SU-DHL-6 (cell line): ENCODE measurements around the gene OR2AT4.

Source experiments
- H2AFZ ChIP-seq: fragments of 200-600 bp; sonication (generic); 2 replicates; pipeline ENCODE4 v1.6.1; 2014; ENCODE audit warnings: low read depth, mild to moderate bottlenecking, moderate library complexity, mixed read lengths, antibody characterized with exemption, low read length; ENCODE audit not compliant: severe bottlenecking
- H3F3A ChIP-seq: fragments of 200-600 bp; shearing (Covaris generic); 2 replicates; pipeline ENCODE4 v1.6.0; 2016; ENCODE audit warnings: antibody characterized with exemption, mild to moderate bottlenecking; ENCODE audit not compliant: insufficient read depth
- H3K27ac ChIP-seq: fragments of 200-600 bp; sonication (generic); 2 replicates; pipeline ENCODE4 v1.5.1; 2016; ENCODE audit warnings: low read depth, mild to moderate bottlenecking, low read length, moderate library complexity, mixed read lengths
- H3K27me3 ChIP-seq: fragments of 200-600 bp; sonication (generic), shearing (Covaris generic); 2 replicates; pipeline ENCODE4 v1.6.0; 2014; ENCODE audit warnings: mild to moderate bottlenecking, low read length
- H3K36me3 ChIP-seq: fragments of 200-600 bp; sonication (generic); 2 replicates; pipeline ENCODE4 v1.6.1; 2014; ENCODE audit warnings: mild to moderate bottlenecking, low read length, mixed read lengths
- H3K4me2 ChIP-seq: fragments of 300-600, 200-600 bp; shearing (Covaris generic), sonication (generic); 2 replicates; pipeline ENCODE4 v1.6.0; 2014; ENCODE audit warnings: low read length, low read depth, mild to moderate bottlenecking; ENCODE audit not compliant: poor library complexity, severe bottlenecking
- H3K4me3 ChIP-seq: fragments of 200-600 bp; sonication (generic); 2 replicates; pipeline ENCODE4 v1.5.1; 2014; ENCODE audit warnings: antibody characterized with exemption, low read length, mild to moderate bottlenecking, mixed read lengths; ENCODE audit not compliant: insufficient read depth, poor library complexity, severe bottlenecking
- H3K79me2 ChIP-seq: fragments of 200-600 bp; sonication (generic); 2 replicates; pipeline ENCODE4 v1.6.1; 2014; ENCODE audit warnings: mild to moderate bottlenecking, low read length, moderate library complexity; ENCODE audit not compliant: insufficient read depth
- H3K9ac ChIP-seq: fragments of 200-600 bp; sonication (generic); 2 replicates; pipeline ENCODE4 v1.7.0; 2014; ENCODE audit warnings: mild to moderate bottlenecking, low read length
- H3K9me2 ChIP-seq: fragments of 200-600 bp; sonication (generic); replicated peaks from 2 replicates; pipeline ENCODE4 v1.6.1; 2014; ENCODE audit warnings: low read length; ENCODE audit not compliant: insufficient read depth
- H3K9me3 ChIP-seq: fragments of 200-600 bp; sonication (generic); 2 replicates; pipeline ENCODE4 v1.6.1; 2014; ENCODE audit warnings: low read length, mixed read lengths; ENCODE audit not compliant: insufficient read depth
- H4K20me1 ChIP-seq: fragments of 200-600 bp; sonication (generic); 2 replicates; pipeline ENCODE4 v1.6.1; 2014; ENCODE audit warnings: low read depth, mild to moderate bottlenecking, antibody characterized with exemption, low read length, moderate library complexity, mixed read lengths
- EZH2phosphoT487 ChIP-seq: fragments of 200-600 bp; sonication (generic), shearing (Covaris generic); conservative IDR thresholded peaks from 2 replicates; pipeline ENCODE4 v1.6.1; 2018; ENCODE audit warnings: mild to moderate bottlenecking, antibody characterized with exemption, low read length, moderate library complexity, mixed read lengths
- TF ChIP-seq, protein P1 (sequence below): fragments of 200-600 bp; sonication (generic); IDR thresholded peaks from one replicate; pipeline ENCODE4 v1.5.1; 2017; ENCODE audit warnings: antibody characterized with exemption, mild to moderate bottlenecking, low read length, moderate library complexity; ENCODE audit not compliant: insufficient read depth, poor library complexity, severe bottlenecking

Gene OR2AT4

DNA sequence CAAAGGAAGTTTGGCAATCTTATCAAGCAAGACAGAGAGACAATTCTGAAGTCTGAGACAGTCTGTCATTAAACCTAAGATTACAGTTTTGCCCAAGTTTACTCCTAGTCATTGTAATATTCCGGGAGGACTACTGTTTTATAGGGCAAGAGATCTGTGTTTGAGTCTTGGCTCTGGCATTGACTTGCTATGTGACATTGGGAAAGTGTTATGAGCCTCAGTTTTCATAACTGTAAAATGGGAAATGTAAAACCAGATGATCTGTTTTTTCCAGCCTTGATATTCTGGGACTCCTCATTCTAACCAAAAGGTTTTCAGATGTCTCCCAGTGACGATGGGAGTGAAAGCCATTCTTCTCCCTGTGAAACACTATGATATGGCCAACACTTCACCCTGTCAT, 29.9 kb upstream of the OR2AT4 start:
- no peaks in the 10 kb centered on the region for H3K79me2 ChIP-seq
- no peak overlapping the region for H2AFZ ChIP-seq
- H3K27ac ChIP-seq, result no peak overlapping the region
- TF ChIP-seq, protein P1, sequence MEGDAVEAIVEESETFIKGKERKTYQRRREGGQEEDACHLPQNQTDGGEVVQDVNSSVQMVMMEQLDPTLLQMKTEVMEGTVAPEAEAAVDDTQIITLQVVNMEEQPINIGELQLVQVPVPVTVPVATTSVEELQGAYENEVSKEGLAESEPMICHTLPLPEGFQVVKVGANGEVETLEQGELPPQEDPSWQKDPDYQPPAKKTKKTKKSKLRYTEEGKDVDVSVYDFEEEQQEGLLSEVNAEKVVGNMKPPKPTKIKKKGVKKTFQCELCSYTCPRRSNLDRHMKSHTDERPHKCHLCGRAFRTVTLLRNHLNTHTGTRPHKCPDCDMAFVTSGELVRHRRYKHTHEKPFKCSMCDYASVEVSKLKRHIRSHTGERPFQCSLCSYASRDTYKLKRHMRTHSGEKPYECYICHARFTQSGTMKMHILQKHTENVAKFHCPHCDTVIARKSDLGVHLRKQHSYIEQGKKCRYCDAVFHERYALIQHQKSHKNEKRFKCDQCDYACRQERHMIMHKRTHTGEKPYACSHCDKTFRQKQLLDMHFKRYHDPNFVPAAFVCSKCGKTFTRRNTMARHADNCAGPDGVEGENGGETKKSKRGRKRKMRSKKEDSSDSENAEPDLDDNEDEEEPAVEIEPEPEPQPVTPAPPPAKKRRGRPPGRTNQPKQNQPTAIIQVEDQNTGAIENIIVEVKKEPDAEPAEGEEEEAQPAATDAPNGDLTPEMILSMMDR, result no peak
- TF ChIP-seq EZH2phosphoT487, result no peak
- H3K4me3 ChIP-seq, result no peak overlapping the region
- no peak overlapping the region for H3K9ac ChIP-seq
- H3K27me3 ChIP-seq, result no peaks in the 10 kb centered on the region
- no peaks in the 10 kb centered on the region for H3K9me2 ChIP-seq
- H3K4me2 ChIP-seq, result no peak overlapping the region
- no peaks in the 10 kb centered on the region for H3F3A ChIP-seq
- H4K20me1 ChIP-seq, result no peaks in the 10 kb centered on the region
- H3K9me3 ChIP-seq, result no peaks in the 10 kb centered on the region
- no peaks in the 10 kb centered on the region for H3K36me3 ChIP-seq

DNA sequence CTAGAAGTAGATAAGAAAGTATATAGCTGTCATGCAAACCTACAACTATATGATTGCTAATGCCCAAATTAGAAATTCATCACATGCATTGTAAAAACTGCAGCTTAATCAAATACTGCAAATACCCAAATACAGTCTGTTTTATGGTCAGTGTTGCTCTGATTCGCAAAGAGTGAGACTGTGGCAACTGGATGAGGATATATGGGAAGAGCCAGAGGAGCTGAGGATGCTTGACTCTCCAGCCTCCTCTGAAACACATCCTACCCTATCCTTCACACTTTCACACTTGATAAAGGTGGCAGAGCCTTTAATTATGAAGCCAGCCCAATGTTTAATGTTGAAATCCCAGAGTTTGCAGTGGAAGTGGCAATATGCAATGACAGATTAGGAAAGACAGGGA, 21.9 kb upstream of the OR2AT4 start:
- Histone ChIP-seq H3K4me2 (no peak overlapping the region), H3K9me3 (peaks cover 6% of the 10 kb centered on the region; the same call in 1 of the 2 replicates), H3K27ac (no peak overlapping the region), H3K79me2 (no peaks in the 10 kb centered on the region), H4K20me1 (no peaks in the 10 kb centered on the region), H3K9me2 (no peaks in the 10 kb centered on the region), H3K4me3 (no peak overlapping the region), H3F3A (no peaks in the 10 kb centered on the region), H2AFZ (no peak overlapping the region), H3K27me3 (0 out of 2 replicates have a peak, but pooled peaks cover 3% of the 10 kb centered on the region), H3K9ac (no peak overlapping the region), H3K36me3 (no peaks in the 10 kb centered on the region)
- TF ChIP-seq, protein P1, result no peak
- TF ChIP-seq EZH2phosphoT487, result no peak

- H3K9me2 ChIP-seq, result no peaks in the 10 kb centered on the region
- no peaks in the 10 kb centered on the region; the same call in 1 of the 2 replicates for H3K36me3 ChIP-seq
- H3K4me2 ChIP-seq, result no peak overlapping the region
- 0 out of 2 replicates have a peak, but pooled peaks cover 6% of the 10 kb centered on the region for H3K27me3 ChIP-seq
- H2AFZ ChIP-seq, result no peak overlapping the region
- no peak overlapping the region for H3K27ac ChIP-seq
- no peak overlapping the region for H3K4me3 ChIP-seq
- no peaks in the 10 kb centered on the region for H3F3A ChIP-seq
- no peaks in the 10 kb centered on the region for H3K79me2 ChIP-seq
- H3K9ac ChIP-seq, result no peak overlapping the region
- peaks cover 16% of the 10 kb centered on the region; the same call in 1 of the 2 replicates for H3K9me3 ChIP-seq
- H4K20me1 ChIP-seq, result no peaks in the 10 kb centered on the region
- no peak for TF ChIP-seq EZH2phosphoT487
- TF ChIP-seq, protein P1, result no peak
Observed at GRCh38 chr11:75114465-75114864, 17.8 kb upstream of the OR2AT4 start.

DNA sequence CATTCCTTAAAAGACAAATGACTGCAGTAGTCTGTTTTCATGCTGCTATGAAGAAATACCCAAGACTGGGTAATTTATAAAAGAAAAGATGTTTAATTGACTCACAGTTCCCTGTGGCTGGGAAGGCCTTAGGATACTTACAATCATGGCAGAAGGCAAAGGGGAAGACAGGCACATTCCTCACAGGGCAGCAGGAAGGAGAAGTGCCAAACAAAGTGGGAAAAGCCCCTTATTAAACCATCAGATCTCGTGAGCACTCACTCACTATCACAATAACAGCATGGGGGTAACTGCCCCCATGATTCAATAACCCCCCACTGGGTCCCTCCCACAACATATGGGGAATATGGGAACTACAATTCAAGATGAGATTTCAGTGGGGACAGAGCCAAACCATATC, 16.4 kb upstream of the OR2AT4 start:
- Histone ChIP-seq H3K4me3 (no peak overlapping the region), H3K9me3 (peaks cover 10% of the 10 kb centered on the region; the same call in 1 of the 2 replicates), H3K4me2 (no peak overlapping the region), H3F3A (no peaks in the 10 kb centered on the region), H3K9me2 (no peaks in the 10 kb centered on the region), H3K27ac (no peak overlapping the region), H2AFZ (no peak overlapping the region), H4K20me1 (no peaks in the 10 kb centered on the region), H3K9ac (no peak overlapping the region), H3K79me2 (no peaks in the 10 kb centered on the region), H3K27me3 (0 out of 2 replicates have a peak, but pooled peaks cover 3% of the 10 kb centered on the region), H3K36me3 (no peaks in the 10 kb centered on the region; the same call in 1 of the 2 replicates)
- no peak for TF ChIP-seq EZH2phosphoT487
- TF ChIP-seq, protein P1, result no peak
